Measurements from ENCODE around the gene FNIP1. TPM values are rescaled to one million over a fixed set of nuclear protein-coding genes. Genes with fewer than 3 reads are reported as not detected.

Gene FNIP1
- total and polyA plus RNA-seq, 9 of the 15 experiments (the other 6 are each of a cell fraction or from before 2014, with no cell fraction given) = 5.0 to 32.8 (median 18.4) TPM

- TF ChIP-seq, protein P1, sequence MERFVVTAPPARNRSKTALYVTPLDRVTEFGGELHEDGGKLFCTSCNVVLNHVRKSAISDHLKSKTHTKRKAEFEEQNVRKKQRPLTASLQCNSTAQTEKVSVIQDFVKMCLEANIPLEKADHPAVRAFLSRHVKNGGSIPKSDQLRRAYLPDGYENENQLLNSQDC (CRISPR knock-in tag; IDR thresholded peaks at IDR 0.05) = no peak
- no peak for TF ChIP-seq TAL1 (IDR thresholded peaks at IDR 0.05)
- TF ChIP-seq ADNP (tag; IDR thresholded peaks at IDR 0.05) = no peak
- no peak for TF ChIP-seq POLR2H (tag; IDR thresholded peaks at IDR 0.05; ENCODE audit: low read depth)
These were observed 28.7 kb upstream of the FNIP1 start (continued) for GRCh38 chr5:131825404-131826013.

DNA sequence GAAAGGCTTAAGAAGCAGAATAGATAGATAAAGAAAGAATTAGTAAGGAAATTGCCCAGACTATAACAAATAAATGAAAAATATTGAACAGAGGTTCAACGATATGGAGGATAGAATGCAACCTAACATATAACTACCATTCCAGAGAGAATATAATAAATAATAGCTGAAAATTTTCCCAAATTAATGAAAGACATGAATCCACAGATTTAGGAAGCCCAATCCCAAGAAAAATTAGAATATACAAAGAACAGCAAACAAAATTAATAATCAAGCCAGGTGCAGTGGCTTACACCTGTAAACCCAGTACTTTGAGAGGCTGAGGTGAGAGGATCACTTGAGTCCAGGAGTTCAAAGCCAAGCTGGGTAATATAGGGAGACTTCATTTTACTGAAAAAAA, 27.8 kb upstream of the FNIP1 start:
- Histone ChIP-seq H3K27ac (ENCODE audit: extremely low read depth, low read depth, low read length) (no peak overlapping the region), H3K36me3 (ENCODE audit: control insufficient read depth, insufficient read depth, low read length) (no peaks in the 10 kb centered on the region), H3K9me3 (replicated peaks; ENCODE audit: control insufficient read depth, insufficient read depth, low read depth, low read length) (no peaks in the 10 kb centered on the region), H3K9me1 (ENCODE audit: control insufficient read depth, insufficient read depth, low read length) (no peaks in the 10 kb centered on the region), H3K4me3 (no peak overlapping the region), H4K20me1 (replicated peaks; ENCODE audit: control insufficient read depth, insufficient read depth, low read length) (no peaks in the 10 kb centered on the region), H3K9ac (ENCODE audit: insufficient read depth in 1 of 2, low read depth in 2 of 2, low read length in 2 of 2) (no peak overlapping the region), H2AFZ (ENCODE audit: low read depth, low read length) (no peak overlapping the region), H3K4me1 (replicated peaks in 1 of 2; ENCODE audit: control insufficient read depth in 2 of 2, insufficient read depth in 2 of 2, low read length in 2 of 2) (no peaks in the 10 kb centered on the region), H3K4me2 (ENCODE audit: insufficient read depth, low read length) (no peak overlapping the region), H3K27me3 (ENCODE audit: control insufficient read depth in 2 of 2, insufficient read depth in 2 of 2, low read length in 2 of 2) (no peaks in the 10 kb centered on the region), H3K79me2 (ENCODE audit: control insufficient read depth, insufficient read depth, low read length) (no peaks in the 10 kb centered on the region)
- BruUV-seq (replicated peaks) = no TSS peak
- in situ Hi-C loops (cut with MboI) (no loop called here), intact Hi-C loops (cut with micrococcal nuclease) (no loop called here)
- TF ChIP-seq, protein P2, sequence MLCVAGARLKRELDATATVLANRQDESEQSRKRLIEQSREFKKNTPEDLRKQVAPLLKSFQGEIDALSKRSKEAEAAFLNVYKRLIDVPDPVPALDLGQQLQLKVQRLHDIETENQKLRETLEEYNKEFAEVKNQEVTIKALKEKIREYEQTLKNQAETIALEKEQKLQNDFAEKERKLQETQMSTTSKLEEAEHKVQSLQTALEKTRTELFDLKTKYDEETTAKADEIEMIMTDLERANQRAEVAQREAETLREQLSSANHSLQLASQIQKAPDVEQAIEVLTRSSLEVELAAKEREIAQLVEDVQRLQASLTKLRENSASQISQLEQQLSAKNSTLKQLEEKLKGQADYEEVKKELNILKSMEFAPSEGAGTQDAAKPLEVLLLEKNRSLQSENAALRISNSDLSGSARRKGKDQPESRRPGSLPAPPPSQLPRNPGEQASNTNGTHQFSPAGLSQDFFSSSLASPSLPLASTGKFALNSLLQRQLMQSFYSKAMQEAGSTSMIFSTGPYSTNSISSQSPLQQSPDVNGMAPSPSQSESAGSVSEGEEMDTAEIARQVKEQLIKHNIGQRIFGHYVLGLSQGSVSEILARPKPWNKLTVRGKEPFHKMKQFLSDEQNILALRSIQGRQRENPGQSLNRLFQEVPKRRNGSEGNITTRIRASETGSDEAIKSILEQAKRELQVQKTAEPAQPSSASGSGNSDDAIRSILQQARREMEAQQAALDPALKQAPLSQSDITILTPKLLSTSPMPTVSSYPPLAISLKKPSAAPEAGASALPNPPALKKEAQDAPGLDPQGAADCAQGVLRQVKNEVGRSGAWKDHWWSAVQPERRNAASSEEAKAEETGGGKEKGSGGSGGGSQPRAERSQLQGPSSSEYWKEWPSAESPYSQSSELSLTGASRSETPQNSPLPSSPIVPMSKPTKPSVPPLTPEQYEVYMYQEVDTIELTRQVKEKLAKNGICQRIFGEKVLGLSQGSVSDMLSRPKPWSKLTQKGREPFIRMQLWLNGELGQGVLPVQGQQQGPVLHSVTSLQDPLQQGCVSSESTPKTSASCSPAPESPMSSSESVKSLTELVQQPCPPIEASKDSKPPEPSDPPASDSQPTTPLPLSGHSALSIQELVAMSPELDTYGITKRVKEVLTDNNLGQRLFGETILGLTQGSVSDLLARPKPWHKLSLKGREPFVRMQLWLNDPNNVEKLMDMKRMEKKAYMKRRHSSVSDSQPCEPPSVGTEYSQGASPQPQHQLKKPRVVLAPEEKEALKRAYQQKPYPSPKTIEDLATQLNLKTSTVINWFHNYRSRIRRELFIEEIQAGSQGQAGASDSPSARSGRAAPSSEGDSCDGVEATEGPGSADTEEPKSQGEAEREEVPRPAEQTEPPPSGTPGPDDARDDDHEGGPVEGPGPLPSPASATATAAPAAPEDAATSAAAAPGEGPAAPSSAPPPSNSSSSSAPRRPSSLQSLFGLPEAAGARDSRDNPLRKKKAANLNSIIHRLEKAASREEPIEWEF (CRISPR knock-in tag; IDR thresholded peaks at IDR 0.05) = no peak
- peak; percentile 16 for TF ChIP-seq ZNF280A (IDR thresholded peaks at IDR 0.05; ENCODE audit: low read depth, partially characterized antibody)
- 13% methylated on average over 1 of the region's 1 CpG for WGBS (ENCODE audit: insufficient coverage, low coverage, missing lambda C conversion rate)
- ChIA-PET CTCF (ENCODE audit: low intra/inter-chr PET ratio) (no interaction called here), POLR2A (interaction anchor here (0.6 kb wide), 1 partner anchor 26 kb away, joined by 4 read pairs; no protein-coding TSS in a partner anchor)
- FAIRE-seq (no peak), DNase-seq (ENCODE audit: extremely low read depth in 1 of 4, low spot score in 3 of 4) (no peak), ATAC-seq (no peak)

Data from K562 (cell line).